Measurements from ENCODE around the gene NTNG2. TPM values are rescaled to one million over a fixed set of nuclear protein-coding genes. Genes with fewer than 3 reads are reported as not detected.

The NTNG2 gene
- polyA plus RNA-seq, 1 donor from 2014 or later = 0.43 TPM

DNA sequence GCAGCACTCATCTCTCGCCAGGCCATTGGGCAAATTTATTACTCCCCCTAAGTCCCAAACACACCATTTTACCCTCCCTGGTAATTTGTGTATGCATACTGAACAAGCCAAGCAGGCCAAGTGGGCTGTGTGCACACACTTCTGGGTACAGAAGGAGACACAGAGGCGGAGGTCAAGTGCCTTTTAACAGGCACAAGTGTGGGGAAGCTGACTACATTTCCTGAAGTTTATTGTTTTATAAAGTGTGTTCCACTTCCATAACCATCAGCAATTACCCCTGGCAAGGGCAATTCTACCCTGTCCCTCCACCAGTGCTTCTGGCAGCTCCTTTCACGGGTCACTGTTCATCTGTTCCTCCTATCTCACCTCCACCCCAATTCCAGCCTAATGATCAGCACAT, 99.0 kb downstream of the NTNG2 start (continued):
- no peak for TF ChIP-seq RAD21 (conservative IDR thresholded peaks at IDR 0.05)

DNA sequence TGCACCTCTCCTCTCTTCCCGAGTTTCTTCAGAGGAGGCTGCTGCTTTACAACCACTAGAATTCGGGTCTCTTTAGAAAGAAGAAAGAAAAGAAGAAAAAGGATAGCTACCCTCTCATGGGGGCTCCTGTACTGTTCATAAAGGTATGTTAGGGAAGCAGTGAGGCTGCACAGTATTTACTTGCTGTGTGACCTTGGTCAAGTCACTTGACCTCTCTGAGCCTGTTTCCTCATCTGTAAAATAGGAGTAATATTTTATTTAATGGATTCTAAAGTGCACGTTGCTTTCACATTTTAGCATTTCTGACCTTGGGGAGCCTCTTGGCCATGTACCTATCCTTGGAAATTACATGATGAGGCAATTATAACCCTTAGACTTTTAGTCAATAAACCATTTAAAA, 104.2 kb downstream of the NTNG2 start:
- Histone ChIP-seq H3K27ac (ENCODE audit: low read length) (no peak overlapping the region), H3K9me2 (ENCODE audit: insufficient read depth, low read length) (no peaks in the 10 kb centered on the region), H3K36me3 (ENCODE audit: insufficient read depth, low read length) (peaks cover 6% of the 10 kb centered on the region), H4K20me1 (ENCODE audit: insufficient read depth) (no peaks in the 10 kb centered on the region), H3K4me3 (ENCODE audit: low read length) (no peak overlapping the region), H3K9me3 (ENCODE audit: low read length) (no peaks in the 10 kb centered on the region), H3K79me2 (replicated peaks; ENCODE audit: insufficient read depth, low read length) (no peaks in the 10 kb centered on the region), H3K9ac (ENCODE audit: low read length) (no peak overlapping the region), H3K4me2 (ENCODE audit: low read length) (no peak overlapping the region), H3F3A (ENCODE audit: insufficient read depth, low read length, poor library complexity, severe bottlenecking) (no peaks in the 10 kb centered on the region), H2AFZ (ENCODE audit: low read depth, low read length) (no peak overlapping the region), H3K27me3 (ENCODE audit: insufficient read depth, low read depth, low read length) (no peaks in the 10 kb centered on the region)
- TF ChIP-seq, protein P1, sequence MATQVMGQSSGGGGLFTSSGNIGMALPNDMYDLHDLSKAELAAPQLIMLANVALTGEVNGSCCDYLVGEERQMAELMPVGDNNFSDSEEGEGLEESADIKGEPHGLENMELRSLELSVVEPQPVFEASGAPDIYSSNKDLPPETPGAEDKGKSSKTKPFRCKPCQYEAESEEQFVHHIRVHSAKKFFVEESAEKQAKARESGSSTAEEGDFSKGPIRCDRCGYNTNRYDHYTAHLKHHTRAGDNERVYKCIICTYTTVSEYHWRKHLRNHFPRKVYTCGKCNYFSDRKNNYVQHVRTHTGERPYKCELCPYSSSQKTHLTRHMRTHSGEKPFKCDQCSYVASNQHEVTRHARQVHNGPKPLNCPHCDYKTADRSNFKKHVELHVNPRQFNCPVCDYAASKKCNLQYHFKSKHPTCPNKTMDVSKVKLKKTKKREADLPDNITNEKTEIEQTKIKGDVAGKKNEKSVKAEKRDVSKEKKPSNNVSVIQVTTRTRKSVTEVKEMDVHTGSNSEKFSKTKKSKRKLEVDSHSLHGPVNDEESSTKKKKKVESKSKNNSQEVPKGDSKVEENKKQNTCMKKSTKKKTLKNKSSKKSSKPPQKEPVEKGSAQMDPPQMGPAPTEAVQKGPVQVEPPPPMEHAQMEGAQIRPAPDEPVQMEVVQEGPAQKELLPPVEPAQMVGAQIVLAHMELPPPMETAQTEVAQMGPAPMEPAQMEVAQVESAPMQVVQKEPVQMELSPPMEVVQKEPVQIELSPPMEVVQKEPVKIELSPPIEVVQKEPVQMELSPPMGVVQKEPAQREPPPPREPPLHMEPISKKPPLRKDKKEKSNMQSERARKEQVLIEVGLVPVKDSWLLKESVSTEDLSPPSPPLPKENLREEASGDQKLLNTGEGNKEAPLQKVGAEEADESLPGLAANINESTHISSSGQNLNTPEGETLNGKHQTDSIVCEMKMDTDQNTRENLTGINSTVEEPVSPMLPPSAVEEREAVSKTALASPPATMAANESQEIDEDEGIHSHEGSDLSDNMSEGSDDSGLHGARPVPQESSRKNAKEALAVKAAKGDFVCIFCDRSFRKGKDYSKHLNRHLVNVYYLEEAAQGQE (IDR thresholded peaks at IDR 0.05; ENCODE audit: borderline replicate concordance) = no peak
- no peak for TF ChIP-seq EZH2 (IDR thresholded peaks at IDR 0.05; ENCODE audit: borderline replicate concordance, insufficient read depth, low read length, poor library complexity, severe bottlenecking)
- TF ChIP-seq POLR2AphosphoS5 (IDR thresholded peaks at IDR 0.05) = no peak
- TF ChIP-seq, protein P2, sequence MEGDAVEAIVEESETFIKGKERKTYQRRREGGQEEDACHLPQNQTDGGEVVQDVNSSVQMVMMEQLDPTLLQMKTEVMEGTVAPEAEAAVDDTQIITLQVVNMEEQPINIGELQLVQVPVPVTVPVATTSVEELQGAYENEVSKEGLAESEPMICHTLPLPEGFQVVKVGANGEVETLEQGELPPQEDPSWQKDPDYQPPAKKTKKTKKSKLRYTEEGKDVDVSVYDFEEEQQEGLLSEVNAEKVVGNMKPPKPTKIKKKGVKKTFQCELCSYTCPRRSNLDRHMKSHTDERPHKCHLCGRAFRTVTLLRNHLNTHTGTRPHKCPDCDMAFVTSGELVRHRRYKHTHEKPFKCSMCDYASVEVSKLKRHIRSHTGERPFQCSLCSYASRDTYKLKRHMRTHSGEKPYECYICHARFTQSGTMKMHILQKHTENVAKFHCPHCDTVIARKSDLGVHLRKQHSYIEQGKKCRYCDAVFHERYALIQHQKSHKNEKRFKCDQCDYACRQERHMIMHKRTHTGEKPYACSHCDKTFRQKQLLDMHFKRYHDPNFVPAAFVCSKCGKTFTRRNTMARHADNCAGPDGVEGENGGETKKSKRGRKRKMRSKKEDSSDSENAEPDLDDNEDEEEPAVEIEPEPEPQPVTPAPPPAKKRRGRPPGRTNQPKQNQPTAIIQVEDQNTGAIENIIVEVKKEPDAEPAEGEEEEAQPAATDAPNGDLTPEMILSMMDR (IDR thresholded peaks at IDR 0.05; ENCODE audit: poor library complexity, severe bottlenecking) = no peak
- no peak for TF ChIP-seq RAD21 (conservative IDR thresholded peaks at IDR 0.05)
- TF ChIP-seq SMC3 (conservative IDR thresholded peaks at IDR 0.05; ENCODE audit: poor library complexity) = no peak
- no peak for TF ChIP-seq MXI1 (conservative IDR thresholded peaks at IDR 0.05; ENCODE audit: poor library complexity, severe bottlenecking)
- TF ChIP-seq EP300 (conservative IDR thresholded peaks at IDR 0.05; ENCODE audit: poor library complexity, severe bottlenecking) = no peak
- no peak for TF ChIP-seq TAF1 (IDR thresholded peaks at IDR 0.05; ENCODE audit: low read depth)

DNA sequence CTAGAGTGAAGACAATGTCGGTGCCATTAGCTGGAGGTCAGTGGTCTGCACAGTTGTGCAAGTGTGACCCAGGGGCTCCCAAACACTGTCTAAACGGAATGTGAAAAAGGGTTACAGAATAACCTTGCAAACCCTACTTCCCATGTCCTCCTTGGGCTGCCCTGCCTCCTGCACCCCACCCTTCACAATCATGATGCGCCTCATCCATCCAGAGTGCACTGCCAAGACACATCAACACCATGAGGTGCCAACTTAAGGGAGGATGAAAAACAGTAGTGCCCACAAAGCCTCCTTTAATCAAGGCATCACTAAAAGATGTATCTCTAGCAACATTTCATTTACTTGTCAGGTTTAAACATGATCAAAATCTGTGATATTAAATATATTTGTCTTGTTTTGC, 105.8 kb downstream of the NTNG2 start:
- no peak overlapping the region for H3K9ac ChIP-seq (ENCODE audit: low read length)
- no peak for TF ChIP-seq EZH2 (IDR thresholded peaks at IDR 0.05; ENCODE audit: borderline replicate concordance, insufficient read depth, low read length, poor library complexity, severe bottlenecking)
- no peak for TF ChIP-seq RAD21 (conservative IDR thresholded peaks at IDR 0.05)
- peaks cover 8% of the 10 kb centered on the region for H3K36me3 ChIP-seq (ENCODE audit: insufficient read depth, low read length)
- H3K4me3 ChIP-seq (ENCODE audit: low read length) = no peak overlapping the region
- H4K20me1 ChIP-seq (ENCODE audit: insufficient read depth) = no peaks in the 10 kb centered on the region
- no peaks in the 10 kb centered on the region for H3K79me2 ChIP-seq (replicated peaks; ENCODE audit: insufficient read depth, low read length)
- no peak overlapping the region for H3K4me2 ChIP-seq (ENCODE audit: low read length)
- no peaks in the 10 kb centered on the region for H3F3A ChIP-seq (ENCODE audit: insufficient read depth, low read length, poor library complexity, severe bottlenecking)
- no peaks in the 10 kb centered on the region for H3K9me2 ChIP-seq (ENCODE audit: insufficient read depth, low read length)
- no peak overlapping the region for H2AFZ ChIP-seq (ENCODE audit: low read depth, low read length)
- H3K27ac ChIP-seq (ENCODE audit: low read length) = no peak overlapping the region
- no peaks in the 10 kb centered on the region for H3K27me3 ChIP-seq (ENCODE audit: insufficient read depth, low read depth, low read length)
- no peaks in the 10 kb centered on the region for H3K9me3 ChIP-seq (ENCODE audit: low read length)

Data from neural cell (in vitro differentiated cells).